GM21786 (cell line): ENCODE results near the gene TULP3.

ENCODE experiments used
- ATAC-seq: cut with Tn5 transposase; IDR thresholded peaks from one replicate; pipeline ENCODE4 v1.9.1; 2021; ENCODE audit not compliant: unreplicated experiment

Gene TULP3

GRCh38 chr12:2963760-2964292 lies 73.1 kb downstream of the TULP3 start:
- no peak for ATAC-seq

GRCh38 chr12:2967651-2968050 lies 77.0 kb downstream of the TULP3 start:
- no peak for ATAC-seq

GRCh38 chr12:2970744-2971143 lies 80.1 kb downstream of the TULP3 start:
- no peak for ATAC-seq

GRCh38 chr12:2973566-2973965 lies 82.9 kb downstream of the TULP3 start:
- ATAC-seq = no peak

GRCh38 chr12:2974560-2974971 lies 83.9 kb downstream of the TULP3 start:
- ATAC-seq = no peak

- no peak for ATAC-seq
Observed at GRCh38 chr12:2976581-2976996, 85.9 kb downstream of the TULP3 start.

- no peak for ATAC-seq
Observed at GRCh38 chr12:2977776-2978175, 87.1 kb downstream of the TULP3 start.

GRCh38 chr12:2979806-2980205 lies 89.1 kb downstream of the TULP3 start:
- ATAC-seq = no peak

- no peak for ATAC-seq
Observed at GRCh38 chr12:2980630-2981029, 89.9 kb downstream of the TULP3 start.

GRCh38 chr12:2982361-2982760 lies 91.7 kb downstream of the TULP3 start:
- no peak for ATAC-seq

- no peak for ATAC-seq
Observed at GRCh38 chr12:2984249-2984648, 93.6 kb downstream of the TULP3 start.

GRCh38 chr12:2984698-2985097 lies 94.0 kb downstream of the TULP3 start:
- no peak for ATAC-seq

- ATAC-seq = no peak
Observed at GRCh38 chr12:2986876-2987275, 96.2 kb downstream of the TULP3 start.

GRCh38 chr12:2988494-2988893 lies 97.8 kb downstream of the TULP3 start:
- ATAC-seq = no peak
